TTC549 (cell line): ENCODE data around the gene SPOCK1.

Experiments used
- FAIRE-seq: peaks from 2 replicates; lab custom pipeline; 2012; peaks lifted over from hg19 to GRCh38; lab: Jason Lieb, UNC

The SPOCK1 gene

GRCh38 chr5:137148159-137148558, 351.0 kb downstream of the SPOCK1 start:
- no peak for FAIRE-seq

GRCh38 chr5:137147346-137147745, 351.8 kb downstream of the SPOCK1 start:
- FAIRE-seq = no peak

DNA sequence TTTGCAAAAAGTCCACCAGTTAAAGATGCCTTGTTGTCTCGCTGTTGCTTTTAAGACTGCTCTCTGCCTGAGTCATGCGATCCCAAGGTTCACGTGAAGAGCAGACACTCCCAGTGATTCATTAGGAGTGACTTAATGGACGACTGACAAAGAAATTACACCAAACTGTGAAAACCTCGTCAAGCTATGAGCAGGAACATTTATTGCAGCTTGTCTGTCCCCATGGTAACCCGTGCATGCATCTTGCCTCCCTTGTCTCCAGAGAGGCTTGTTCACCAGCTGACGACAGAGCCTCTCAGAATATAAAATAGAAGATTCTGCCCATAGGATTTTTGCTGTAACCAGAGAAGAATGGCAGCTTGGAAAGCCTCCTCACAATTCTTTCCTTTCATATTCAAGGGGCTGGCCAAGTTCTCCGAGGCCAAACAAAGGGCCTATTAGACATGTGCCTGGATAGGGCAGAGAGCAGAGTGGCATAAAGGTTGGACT, 352.7 kb downstream of the SPOCK1 start:
- no peak for FAIRE-seq

DNA sequence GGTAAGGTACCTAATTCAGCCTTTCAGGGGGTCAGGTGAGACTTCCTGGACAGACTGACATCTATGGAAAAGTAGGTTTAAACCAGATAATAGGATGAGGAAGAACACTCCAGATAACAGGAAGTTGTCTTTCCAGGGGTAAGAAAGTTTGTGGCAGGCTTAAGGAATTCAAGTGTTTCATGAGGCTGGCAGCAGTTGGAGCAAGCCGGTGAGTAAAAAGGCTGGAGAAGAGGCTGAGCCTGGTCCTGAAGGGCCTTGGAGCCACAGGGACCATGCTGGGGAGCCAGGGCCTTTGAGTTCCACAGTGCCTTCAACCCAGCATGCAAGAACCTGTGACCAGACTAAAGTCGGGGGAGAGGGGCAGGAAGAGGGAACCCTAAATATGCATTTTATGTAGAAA, 353.4 kb downstream of the SPOCK1 start:
- FAIRE-seq = no peak

- FAIRE-seq = no peak
These were observed 354.5 kb downstream of the SPOCK1 start for GRCh38 chr5:137144656-137145055.

GRCh38 chr5:137142764-137143605, 356.1 kb downstream of the SPOCK1 start:
- no peak for FAIRE-seq

DNA sequence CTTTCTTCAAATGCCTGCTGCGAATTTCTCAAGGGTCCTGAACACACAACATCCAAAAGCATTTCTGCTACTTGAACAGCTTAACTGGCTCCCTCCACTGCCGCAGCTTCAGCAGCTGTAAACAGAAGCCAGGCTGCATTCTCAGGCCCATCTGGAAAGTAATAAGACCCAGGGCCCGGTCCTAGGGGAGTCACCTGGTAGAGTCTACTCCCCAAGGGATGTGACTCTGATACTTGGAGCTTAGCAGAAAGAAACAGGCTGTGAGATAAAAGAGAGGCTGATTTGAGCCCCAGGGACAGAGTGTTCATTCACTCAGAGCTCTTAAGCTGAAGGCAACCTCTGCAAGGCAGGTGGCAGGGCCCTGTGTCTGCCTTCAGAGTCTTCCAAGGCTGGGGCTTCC, 356.8 kb downstream of the SPOCK1 start:
- no peak for FAIRE-seq

DNA sequence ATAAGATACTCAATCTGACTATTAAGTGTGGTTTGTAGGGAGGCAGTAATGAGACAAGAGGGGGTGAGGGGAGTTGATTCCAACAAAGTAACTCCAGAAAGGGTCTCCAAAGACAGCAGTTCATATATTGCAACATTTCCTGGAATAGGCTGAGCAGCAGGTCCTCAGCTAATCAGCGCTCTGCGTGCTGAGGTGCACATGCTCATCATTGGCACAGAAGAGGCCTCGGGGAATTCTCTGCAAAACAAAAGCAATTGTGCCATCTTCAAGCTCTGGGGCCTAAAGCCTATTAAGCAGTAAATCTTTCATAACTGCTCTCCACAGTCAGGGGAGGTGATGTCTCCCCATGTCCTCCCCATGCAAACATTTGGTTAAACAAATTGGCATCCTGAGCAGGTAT, 357.3 kb downstream of the SPOCK1 start:
- no peak for FAIRE-seq

DNA sequence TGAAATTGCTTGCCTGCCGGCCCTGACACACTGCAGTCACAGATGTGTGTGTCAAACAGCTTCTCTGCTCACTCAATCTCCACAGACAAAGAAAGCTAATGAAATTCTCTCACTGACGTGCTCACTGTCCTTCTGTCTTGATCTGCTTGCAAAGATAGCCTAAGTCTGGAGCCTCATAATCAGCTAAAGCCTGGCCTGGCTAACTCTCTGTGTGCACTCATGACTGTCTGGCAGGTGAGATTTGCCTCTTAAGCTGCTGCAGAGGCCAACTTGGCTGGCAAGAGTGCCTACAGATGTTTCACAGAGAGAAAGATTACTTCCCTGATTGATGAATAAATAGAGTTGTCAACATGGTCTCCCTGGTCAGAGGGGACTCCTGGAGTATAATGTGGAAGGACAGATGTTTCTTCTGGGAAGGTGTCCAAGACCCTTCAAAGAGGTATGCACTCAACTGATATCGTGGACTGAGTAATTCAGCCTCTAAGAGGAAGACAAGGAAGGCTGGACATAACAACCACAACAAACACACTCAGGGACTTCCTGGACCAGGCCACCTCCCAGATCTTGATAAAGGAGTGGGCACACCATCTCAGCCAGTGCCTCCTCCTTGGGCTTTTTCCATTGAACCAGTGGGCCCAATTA, 362.0 kb downstream of the SPOCK1 start:
- no peak for FAIRE-seq

DNA sequence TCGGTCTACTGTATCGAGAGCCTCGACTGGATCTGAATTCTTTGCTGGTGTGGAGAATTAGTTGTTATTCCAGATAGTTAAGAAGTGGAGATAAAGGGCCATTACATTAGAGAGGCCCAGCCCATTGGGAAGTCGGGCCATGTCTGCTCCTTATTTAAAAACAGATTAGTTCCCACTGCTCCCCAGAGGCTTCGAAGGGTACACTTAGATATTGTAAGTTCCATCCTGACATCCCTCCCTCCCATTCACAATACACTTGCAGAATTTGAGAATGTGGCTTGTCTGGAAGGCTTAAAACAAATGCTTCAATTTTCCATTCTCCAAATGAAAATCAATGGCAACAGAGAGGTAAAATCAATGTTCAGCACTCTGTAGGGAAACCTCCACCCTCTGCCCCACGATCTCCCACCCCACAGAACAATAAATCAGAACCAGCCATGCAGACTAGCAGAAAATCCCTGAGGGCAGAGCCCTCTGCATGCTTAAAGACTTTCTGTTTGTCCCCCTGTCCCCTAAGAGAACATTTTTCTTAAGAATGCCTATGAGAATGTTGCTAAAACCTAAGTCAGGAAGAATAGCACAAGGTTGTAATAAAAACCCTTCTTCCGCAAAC, 364.1 kb downstream of the SPOCK1 start:
- no peak for FAIRE-seq

DNA sequence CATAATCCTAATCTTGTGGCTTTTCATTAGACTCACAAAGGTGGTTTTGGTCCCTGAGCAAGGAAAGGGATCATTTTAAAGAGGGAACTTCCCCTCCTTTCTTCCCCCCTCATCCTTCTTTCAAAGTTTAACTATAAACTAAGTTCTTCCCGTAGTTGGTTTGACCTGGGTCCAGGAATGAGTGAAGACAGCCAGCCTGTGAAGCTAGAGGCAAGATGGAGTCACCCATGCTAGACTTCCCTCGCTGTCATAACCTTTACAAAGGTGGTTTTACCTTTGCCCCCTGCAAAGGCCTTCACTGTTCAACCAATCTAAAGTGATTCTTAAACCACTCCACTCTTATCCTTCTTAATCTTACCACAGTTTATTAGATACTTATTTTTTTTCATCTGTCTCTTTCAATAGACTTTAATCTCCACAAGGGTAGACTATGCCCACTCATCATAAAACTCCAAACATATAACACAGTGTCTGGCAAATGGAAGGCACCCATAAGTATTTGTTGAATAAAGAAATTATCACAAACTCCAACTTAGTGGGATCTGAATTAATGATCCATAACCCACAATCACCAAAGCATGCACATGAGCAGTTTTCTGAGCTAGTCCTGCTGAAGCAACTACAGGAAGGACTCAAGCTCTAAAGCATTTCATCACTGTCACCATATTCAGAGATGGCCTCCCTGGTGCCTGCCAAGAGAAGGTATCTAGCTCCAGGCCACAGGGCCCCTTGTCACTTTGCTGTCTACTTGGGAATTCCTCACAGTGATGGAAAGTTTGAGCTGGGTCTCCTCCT, 369.0 kb downstream of the SPOCK1 start:
- no peak for FAIRE-seq

DNA sequence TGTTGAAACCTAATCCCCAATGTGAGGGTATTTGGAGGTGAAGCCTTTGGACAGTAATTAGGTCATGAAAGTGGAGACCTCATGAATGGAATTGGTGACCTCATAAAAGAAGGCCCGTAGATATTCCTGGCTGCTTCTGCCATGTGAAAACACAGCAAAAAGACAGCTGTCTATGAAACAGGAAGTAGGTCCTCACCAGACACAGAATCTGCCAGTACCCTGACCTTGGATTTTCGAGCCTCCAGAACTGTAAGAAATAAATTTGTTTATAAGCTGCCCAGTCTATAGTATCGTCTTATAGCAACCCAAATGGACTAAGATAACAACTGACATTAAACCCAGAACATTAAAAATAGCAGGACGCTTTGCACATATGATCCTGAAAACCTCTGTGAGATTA, 371.1 kb downstream of the SPOCK1 start:
- no peak for FAIRE-seq

DNA sequence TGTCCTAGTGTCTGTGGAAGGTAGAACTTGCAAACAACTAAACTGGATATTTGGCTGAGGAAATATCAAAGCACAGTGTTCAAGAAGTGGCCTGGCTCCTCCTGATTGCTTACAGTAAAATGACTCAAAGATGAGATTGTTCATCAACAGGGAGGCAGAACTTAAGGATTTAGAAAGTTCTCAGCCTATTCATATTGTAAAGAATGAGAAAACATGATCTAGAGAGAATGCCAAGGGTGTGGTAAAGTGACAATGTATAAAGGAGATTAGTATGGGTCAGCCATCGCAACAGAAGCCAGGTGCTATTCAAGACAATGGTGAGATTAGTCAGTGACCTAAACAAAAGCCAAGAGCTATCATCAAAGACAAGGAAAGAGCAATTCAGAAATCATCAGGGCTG, 372.3 kb downstream of the SPOCK1 start:
- FAIRE-seq = no peak

DNA sequence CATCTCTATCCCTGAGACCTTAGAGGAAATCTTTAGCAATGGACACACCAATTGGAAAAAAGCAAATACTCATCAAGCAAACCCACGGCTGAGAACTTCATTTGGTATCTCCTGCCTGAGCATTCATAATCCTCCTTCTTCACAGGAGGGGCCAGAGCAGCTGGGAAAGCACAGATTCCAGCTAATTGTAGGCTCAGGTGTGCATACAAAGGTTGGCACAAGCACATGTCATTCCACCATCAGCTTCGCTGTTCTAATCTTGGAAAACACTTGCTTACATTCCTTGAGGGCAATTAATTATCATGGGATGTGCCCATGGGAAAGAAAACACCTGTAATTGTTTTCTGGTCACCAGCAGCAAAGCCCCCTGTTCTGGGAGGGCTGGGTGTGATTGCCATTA, 376.6 kb downstream of the SPOCK1 start:
- FAIRE-seq = no peak

DNA sequence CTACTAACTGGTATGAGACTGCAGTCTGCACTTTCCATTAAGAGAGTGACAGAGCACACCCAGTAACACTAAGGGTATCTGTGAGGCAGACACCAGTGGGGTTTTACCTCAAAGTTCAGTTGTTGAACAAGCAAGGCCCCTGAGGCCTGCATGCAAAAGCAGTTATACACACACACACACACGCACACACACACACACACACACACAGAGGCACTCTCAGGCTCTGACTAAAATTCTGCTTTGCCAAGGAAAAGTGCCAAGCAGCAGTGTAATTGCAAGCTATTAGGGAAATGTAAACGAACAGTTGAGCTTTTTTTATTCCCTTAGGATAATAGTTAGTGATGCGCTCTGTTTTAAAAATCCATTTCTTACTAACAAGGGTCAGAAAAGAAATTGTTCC, 377.1 kb downstream of the SPOCK1 start:
- FAIRE-seq = no peak

- no peak for FAIRE-seq
These were observed 379.8 kb downstream of the SPOCK1 start for GRCh38 chr5:137119321-137119720.

GRCh38 chr5:137118629-137119028, 380.5 kb downstream of the SPOCK1 start:
- FAIRE-seq = no peak

DNA sequence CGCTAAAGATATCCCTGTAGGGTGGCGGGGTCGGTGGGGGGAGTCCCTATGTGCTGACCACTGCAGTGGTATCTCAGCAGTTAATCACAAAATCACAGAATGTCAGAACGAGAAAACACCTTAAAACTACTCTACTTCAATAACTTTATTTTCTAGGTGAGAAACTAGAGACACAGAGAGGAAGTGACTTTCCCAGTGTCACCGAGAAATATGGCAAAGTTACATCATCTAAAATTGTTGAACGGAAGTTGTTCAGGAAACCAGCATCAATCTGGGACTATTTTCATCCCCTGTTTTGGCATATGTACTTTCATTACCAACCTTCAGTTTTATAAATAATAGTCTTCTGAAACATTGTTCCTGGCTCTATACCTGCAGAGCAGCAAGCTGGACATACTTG, 384.0 kb downstream of the SPOCK1 start:
- no peak for FAIRE-seq

GRCh38 chr5:137114529-137114928, 384.6 kb downstream of the SPOCK1 start:
- FAIRE-seq = no peak

- no peak for FAIRE-seq
These were observed 385.2 kb downstream of the SPOCK1 start for GRCh38 chr5:137113939-137114338.

DNA sequence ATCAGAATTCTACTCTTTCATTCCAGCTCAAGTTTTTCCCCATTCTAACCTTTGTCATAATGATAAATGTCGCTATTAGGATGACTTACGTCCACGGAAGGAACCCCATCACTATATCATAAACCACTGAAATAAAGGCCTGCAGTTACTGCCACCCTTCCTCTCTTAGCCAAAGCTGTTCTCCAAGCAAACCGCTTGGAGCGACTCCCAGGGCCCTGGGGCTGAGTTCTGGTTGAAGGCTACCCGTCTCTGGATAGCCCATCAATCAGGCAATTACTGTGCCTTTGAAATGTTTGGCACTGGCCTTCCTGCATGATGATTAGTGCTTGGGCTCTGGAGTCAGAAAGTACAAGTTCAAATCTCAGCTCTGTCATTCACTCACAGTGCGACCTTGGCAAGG, 386.0 kb downstream of the SPOCK1 start:
- no peak for FAIRE-seq

DNA sequence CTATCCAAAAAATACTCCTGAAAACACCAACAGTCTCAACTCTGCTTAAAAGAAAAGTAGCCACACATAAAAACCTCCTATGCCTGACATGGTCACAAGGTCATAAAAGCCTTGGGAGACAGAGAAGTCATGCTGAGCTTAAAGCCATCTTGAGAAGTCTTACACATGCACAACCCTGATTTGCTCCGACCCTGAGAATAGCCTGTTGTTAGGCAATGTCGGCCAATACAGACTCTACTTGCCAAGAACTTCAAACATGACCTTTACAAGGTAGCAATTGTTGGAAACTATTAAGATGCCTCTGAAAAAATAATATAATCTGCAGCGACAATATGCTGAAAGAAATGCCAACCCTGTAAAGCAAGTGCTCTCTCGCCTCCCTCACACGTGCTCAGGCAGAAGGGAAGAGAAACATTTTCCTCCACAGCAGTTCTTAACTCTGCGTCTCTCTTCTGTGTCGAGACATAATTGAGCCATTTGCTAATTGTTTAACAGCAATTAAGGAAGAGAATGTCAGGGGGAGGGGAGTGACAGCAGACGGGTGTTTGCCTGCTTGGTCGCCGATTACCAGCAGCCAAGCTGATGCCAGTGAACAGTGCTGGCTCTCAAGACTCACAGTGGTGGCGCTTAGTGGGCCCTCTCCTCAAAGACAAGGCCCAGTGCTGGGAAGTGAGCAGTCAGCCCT, 393.6 kb downstream of the SPOCK1 start:
- FAIRE-seq = no peak
